Colonic mucosa (tissue), 4 donors: ENCODE data around the gene AFG3L2. TPM values are rescaled to one million over a fixed set of nuclear protein-coding genes. Genes with fewer than 3 reads are reported as not detected.

Experiments used
- DNase-seq: peaks from one replicate; pipeline ENCODE4 v3.0.0-alpha.2; 2020
- H3K27ac ChIP-seq: fragments of 200-600 bp; one replicate; pipeline ENCODE4 v1.8.0; 2021
- H3K27me3 ChIP-seq: fragments of 200-600 bp; one replicate; pipeline ENCODE4 v1.8.0; 2021
- H3K36me3 ChIP-seq: fragments of 200-600 bp; one replicate; pipeline ENCODE4 v1.8.0; 2021
- H3K4me1 ChIP-seq: fragments of 200-600 bp; one replicate; pipeline ENCODE4 v1.8.0; 2021; ENCODE audit warnings: mild to moderate bottlenecking
- H3K4me3 ChIP-seq: fragments of 200-600 bp; one replicate; pipeline ENCODE4 v1.8.0; 2021
- H3K9ac ChIP-seq, 2 donors: one replicate each; pipeline ENCODE4 v1.7.0; 2013; ENCODE audit warnings: control low read depth in 2 of 2, low read depth in 2 of 2, low read length in 2 of 2
- H3K9me3 ChIP-seq: fragments of 200-600 bp; one replicate; pipeline ENCODE4 v1.8.0; 2021
- intact Hi-C: fragments of 100-400 bp; cut with DNase I; formaldehyde crosslinking; loops from one replicate; pipeline ENCODE4 v1.14.1; 2022
- total RNA-seq, 2 donors: library from RNA; stranded (reverse); fragmentation: NEBNext Ultra II Directional in 1 of 2; extraction: Animal tissue kit (Norgen Biotek cat#: 25700) in 1 of 2; gene quantifications; one replicate each; pipeline ENCODE4 v1.2.1, GENCODE V29; 2021
- TF ChIP-seq, protein P1 (sequence below): fragments of 200-600 bp; IDR thresholded peaks from one replicate; pipeline ENCODE4 v1.8.0; 2022; ENCODE audit warnings: antibody characterized with exemption, mild to moderate bottlenecking
- donor health status: healthy.
- donor health status: DM: no; HTN: no; CAD: no.
- donor health status: DM: no; HTN: no; CAD: no.

The AFG3L2 gene
- total RNA-seq, 2 donors from 2014 or later, result 94.3 to 112 TPM

DNA sequence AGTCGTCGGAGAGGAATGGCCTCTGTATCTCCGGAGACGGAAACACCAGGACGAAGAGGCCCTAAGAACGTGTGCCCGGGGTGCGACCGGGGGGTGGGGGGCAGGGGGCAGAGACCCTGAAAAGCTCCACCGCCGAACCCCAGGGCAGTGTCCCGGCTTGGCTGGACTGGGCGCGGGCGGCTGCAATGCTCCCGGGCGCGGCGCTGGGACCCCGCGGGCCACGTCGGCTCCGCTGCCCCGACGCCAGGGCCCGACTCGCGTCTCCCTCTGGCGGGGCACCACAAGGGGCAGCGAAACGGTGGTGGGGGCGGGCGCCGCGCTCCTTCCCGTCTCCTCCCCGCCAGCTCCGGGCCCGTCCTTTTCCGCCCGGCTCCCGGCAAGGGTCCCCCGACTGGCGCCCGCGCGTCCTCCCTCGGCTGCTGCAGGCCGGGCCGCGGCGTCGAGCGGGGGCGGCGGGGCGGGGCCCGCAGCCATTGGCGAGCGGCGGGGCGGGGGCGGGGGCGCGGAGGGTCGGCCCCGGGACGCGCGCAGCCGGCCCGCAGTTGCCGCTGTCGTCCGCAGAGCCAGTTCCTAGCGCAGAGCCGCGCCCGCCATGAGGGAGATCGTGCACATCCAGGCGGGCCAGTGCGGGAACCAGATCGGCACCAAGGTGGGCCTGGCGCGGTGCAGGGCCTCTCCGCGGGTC, 69.2 kb downstream of the AFG3L2 start, which contains the start of gene TUBB6:
Gene TUBB6 (plus strand): TSS at position 541 of the 685 bp plus-strand sequence. CDS start 52 bp downstream, at position 593.
- H3K27ac ChIP-seq, result peak within 1 kb of the TSS; percentile 90
- no peaks in the 10 kb centered on the region for H3K36me3 ChIP-seq
- peaks cover 28% of the 10 kb centered on the region for H3K27me3 ChIP-seq
- TF ChIP-seq, protein P1, sequence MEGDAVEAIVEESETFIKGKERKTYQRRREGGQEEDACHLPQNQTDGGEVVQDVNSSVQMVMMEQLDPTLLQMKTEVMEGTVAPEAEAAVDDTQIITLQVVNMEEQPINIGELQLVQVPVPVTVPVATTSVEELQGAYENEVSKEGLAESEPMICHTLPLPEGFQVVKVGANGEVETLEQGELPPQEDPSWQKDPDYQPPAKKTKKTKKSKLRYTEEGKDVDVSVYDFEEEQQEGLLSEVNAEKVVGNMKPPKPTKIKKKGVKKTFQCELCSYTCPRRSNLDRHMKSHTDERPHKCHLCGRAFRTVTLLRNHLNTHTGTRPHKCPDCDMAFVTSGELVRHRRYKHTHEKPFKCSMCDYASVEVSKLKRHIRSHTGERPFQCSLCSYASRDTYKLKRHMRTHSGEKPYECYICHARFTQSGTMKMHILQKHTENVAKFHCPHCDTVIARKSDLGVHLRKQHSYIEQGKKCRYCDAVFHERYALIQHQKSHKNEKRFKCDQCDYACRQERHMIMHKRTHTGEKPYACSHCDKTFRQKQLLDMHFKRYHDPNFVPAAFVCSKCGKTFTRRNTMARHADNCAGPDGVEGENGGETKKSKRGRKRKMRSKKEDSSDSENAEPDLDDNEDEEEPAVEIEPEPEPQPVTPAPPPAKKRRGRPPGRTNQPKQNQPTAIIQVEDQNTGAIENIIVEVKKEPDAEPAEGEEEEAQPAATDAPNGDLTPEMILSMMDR, result no peak
- peak within 1 kb of the TSS; percentile 48 for H3K4me3 ChIP-seq
- no peaks in the 10 kb centered on the region for H3K9me3 ChIP-seq
- intact Hi-C loops, result no loop called here
- peak; percentile 44 for DNase-seq
- peak within 1 kb of the TSS; percentile 55 to 79 for H3K9ac ChIP-seq
- H3K4me1 ChIP-seq, result peaks cover 5% of the 10 kb centered on the region

DNA sequence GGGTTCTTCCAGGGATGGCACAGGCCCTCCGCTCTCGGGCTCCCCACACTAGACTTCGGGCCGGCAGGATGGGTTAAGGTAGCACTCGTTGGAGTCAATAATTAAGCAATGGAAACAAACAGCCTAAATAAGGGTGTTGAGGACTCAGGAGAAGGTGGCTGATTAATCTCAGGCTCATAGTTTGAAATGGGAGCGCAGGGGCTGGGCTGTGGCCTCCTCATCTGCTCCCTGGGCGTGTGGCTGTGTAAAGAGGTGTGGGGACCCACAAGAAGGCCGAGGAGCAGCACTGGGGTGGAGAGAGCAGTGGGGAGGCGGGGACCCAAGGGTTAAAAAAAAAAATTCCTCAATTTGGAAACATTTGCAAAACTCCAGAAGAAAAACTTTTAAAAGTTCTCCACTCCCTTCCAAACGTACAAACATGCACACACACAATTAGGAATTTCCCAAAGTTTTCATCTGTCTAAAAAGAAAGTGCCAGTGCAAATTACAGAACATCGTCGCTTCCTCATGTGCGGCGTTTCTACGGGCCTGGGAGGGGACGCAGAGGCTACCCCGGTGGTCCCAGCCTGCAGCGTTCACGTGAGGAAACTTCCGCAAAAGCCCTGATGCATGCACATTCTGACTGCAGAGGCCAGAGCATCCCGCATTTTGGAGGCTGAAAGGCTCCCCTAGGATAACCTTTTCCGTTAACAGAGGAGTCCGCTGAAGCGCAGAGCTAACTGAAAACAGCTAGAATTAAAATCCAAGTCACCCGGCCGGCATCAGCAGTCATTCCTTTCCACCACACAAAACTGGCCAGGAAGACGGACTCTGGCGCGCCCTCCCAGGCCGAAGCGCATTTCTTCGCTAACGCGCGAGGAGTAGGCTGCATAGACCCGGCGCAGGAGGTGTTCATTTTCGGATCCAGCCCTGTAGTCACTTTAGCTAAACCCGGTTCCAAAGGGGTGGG, 70.0 kb downstream of the AFG3L2 start:
- intact Hi-C loops, result no loop called here
- H3K9ac ChIP-seq, result peak overlapping the region; percentile 51 to 55
- H3K4me3 ChIP-seq, result peak overlapping the region; percentile 48
- no peaks in the 10 kb centered on the region for H3K36me3 ChIP-seq
- TF ChIP-seq, protein P1, result no peak
- H3K4me1 ChIP-seq, result peaks cover 5% of the 10 kb centered on the region
- no peaks in the 10 kb centered on the region for H3K9me3 ChIP-seq
- peaks cover 28% of the 10 kb centered on the region for H3K27me3 ChIP-seq
- peak; percentile 38 for DNase-seq
- H3K27ac ChIP-seq, result peak overlapping the region; percentile 85

- peaks cover 28% of the 10 kb centered on the region for H3K27me3 ChIP-seq
- no peak overlapping the region for H3K4me3 ChIP-seq
- DNase-seq, result no peak
- no peak overlapping the region for H3K9ac ChIP-seq
- peaks cover 5% of the 10 kb centered on the region for H3K4me1 ChIP-seq
- intact Hi-C loops, result no loop called here
- no peak overlapping the region for H3K27ac ChIP-seq
- H3K36me3 ChIP-seq, result no peaks in the 10 kb centered on the region
- no peaks in the 10 kb centered on the region for H3K9me3 ChIP-seq
- TF ChIP-seq, protein P1, result no peak
Observed at GRCh38 chr18:12305930-12306629, 70.9 kb downstream of the AFG3L2 start.

DNA sequence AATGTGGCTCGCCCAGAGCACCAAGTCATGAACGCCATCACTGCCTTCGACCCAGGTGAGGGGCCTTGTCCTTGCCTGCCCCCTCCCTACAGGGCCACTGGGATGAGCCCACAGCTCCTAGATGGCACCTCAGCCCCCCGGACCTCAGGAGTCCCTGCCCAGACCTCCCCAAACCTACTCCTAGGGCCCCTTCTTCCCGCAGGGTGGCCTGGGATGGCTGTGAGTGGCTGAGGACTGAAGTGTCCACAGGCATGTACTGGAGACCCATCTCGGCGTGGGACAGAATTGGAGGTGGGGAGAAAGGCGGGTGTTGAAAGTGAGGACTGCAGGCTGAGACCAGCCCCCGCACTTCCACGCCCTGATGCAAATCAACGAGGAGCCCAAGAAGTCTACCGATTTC, 71.8 kb downstream of the AFG3L2 start:
- no peaks in the 10 kb centered on the region for H3K36me3 ChIP-seq
- no peak overlapping the region for H3K27ac ChIP-seq
- H3K4me3 ChIP-seq, result no peak overlapping the region
- H3K9ac ChIP-seq, result no peak overlapping the region
- H3K27me3 ChIP-seq, result peaks cover 28% of the 10 kb centered on the region
- TF ChIP-seq, protein P1, result no peak
- DNase-seq, result no peak
- H3K4me1 ChIP-seq, result peaks cover 5% of the 10 kb centered on the region
- intact Hi-C loops, result no loop called here
- no peaks in the 10 kb centered on the region for H3K9me3 ChIP-seq
